NCI-H526 (cell line): ENCODE results near the gene ADAMTS16.
"Not testable (repeated sequence)": the region's sequence is repeated elsewhere in the genome, so short reads cannot be mapped to it uniquely, and the experiment has no call there.

Source experiments
- DNase-seq, 2 experiments: peaks; one replicate each; lab custom pipeline; 2025; lab: John Stamatoyannopoulos, UW

The ADAMTS16 gene

DNA sequence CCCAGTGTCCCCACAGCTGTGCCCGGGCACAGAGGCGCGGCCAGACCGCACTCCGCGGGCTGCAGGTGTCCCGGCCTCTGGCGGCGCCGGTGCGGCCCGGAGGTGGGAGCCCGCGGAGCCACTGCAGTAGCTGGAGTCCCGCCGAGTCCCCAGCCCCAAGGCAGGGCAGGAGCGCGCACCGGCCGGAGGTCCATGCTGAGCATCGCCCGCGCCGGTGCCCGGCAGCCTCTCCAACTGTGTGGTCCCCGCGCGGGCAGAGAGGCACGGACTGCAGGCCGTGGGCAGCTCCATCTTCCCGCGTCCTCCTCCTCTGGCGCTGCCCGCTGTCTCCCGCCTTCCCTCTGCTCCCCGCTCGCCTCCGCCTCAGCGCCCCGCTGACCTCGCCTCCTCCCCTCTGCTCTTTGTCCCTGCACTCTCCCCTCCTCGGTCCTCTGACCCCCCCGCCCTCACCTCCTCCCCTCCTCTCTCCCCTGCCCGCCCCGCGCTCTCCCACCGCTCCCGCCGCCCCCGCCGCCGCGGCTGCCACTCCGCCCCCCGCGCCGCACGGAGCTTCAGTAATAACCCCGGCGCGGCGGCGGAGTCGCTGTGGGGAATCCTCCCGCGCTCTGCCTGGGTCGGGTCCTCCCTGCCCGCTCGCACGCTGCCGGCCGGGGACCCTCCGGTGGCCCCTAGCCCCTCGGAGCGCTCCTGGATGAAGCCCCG is at the start of gene ADAMTS16:
ADAMTS16 (plus strand) TSS at position 554 of the 702 bp plus-strand sequence; CDS start at position 692, 138 bp downstream.
- peak in 1 of 2 experiments; percentile 79 for DNase-seq

- no peak for DNase-seq
These were observed 48.0 kb upstream of the ADAMTS16 start for GRCh38 chr5:5092149-5092548.

GRCh38 chr5:5100635-5101034 is 39.5 kb upstream of the ADAMTS16 start:
- DNase-seq = no peak

DNA sequence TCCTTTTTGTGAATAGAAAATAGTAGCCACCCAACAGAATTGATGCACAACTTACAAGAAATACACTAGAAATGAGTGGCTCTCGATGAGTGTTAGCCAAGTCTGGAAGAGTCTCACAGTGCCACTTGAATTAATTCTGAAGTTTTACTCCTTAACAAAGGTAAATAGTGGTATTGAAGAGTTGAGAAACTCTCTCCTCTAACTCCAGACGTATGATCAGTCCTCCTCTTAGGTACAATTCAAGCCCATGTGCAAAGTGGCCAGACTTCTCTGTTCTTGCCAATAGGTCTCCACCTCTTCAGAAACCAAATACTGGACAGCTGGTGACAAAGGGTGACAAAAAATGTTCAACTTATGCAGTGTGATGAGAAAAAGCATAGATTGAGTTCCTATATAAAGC is 38.5 kb upstream of the ADAMTS16 start:
- DNase-seq = no peak

DNA sequence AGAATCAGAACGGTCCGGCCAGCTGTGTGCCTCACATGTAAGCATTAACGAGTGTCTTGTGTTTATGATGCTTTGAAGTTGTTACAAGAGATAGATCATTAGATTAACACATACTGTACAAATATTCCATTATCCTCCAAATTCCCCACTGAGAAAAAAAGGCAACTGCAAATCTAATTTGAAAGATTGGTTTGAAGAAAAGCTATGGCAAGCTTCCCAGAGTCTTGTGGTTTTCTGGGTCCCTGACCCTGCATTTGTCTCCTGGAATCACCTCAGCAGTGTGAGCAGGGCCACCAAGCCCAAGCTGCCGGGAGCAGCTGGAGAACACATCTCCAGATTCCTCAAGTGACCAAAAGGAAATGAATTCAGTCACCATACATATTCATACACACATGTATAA is 36.9 kb upstream of the ADAMTS16 start:
- DNase-seq = no peak

DNA sequence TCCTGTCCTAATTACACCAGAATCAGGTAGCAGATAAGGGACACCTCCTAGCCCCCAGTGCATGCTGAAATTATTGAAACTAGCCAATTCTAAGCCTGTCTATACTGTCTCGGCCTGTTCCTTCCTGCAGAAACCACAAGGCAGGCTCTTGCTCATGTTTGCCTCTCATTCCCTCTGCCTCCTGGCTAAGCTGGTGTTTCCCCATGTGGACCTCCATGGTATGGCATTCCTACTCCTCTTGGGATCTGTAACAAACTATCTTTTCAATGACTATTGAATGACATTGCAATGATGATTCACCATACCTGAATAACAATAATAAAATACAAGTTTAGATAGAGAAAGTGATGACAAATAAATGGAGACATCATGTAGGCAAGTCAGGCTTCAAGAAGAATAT is 35.6 kb upstream of the ADAMTS16 start:
- no peak for DNase-seq

GRCh38 chr5:5105531-5105930 is 34.6 kb upstream of the ADAMTS16 start:
- DNase-seq = no peak

DNA sequence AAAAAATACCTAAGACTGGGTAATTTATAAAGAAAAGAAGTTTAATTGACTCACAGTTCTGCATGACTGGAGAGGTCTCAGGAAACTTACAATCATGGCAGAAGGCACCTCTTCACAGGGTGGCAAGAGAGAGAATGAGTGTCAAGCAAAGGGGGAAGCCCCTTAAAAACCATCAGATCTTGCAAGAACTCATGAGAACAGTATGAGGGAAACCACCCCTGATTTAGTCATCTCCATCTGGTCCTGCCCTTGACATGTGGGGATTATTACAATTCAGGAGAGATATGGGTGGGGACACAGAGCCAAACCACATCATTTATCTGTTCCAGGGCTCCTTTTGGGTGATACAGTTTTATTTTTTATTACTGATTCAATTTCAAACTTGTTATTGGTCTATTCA is 23.2 kb upstream of the ADAMTS16 start:
- DNase-seq = no peak

GRCh38 chr5:5122776-5123175 is 17.4 kb upstream of the ADAMTS16 start:
- no peak for DNase-seq

- DNase-seq = no peak
These were observed 15.9 kb upstream of the ADAMTS16 start for GRCh38 chr5:5124231-5124630.

- DNase-seq = no peak
These were observed 13.7 kb upstream of the ADAMTS16 start for GRCh38 chr5:5126444-5126843.

DNA sequence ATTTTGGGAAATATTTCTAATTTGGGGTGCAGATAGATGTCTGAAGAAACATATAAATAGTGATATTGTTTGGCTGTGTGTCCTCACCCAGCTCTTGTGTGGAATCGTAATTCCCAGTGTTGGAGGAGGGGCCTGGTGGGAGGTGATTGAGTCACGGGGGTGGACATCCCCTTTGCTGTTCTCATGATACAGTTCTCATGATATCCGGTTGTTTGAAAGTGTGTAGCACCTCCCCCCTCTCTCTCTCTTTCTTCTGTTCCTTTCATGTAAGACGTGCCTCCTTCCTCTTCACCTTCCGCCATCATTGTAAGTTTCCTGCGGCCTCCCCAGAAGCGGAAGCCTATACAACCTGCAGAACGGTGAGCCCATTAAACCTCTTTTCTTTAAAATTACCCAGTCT is 11.4 kb upstream of the ADAMTS16 start:
- DNase-seq = no peak

DNA sequence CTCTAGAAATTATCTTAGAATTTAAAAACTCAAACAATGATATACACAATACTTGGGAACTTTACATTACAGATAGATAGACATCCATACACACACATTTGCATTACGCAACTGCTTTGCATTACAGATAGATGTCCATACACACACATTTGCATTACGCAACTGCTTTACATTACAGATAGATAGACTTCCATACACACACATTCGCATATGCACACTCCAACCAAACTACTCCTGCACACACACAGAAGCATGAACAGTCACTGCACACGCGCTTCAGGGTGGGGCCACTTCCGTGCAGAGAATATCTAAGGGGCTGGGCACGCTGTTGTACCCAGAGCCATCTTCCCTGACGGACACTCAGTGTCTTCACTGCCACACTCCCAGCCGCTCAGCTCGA is 7.9 kb upstream of the ADAMTS16 start:
- DNase-seq = peak; percentile 95 to 98

GRCh38 chr5:5132693-5133295 is 7.3 kb upstream of the ADAMTS16 start:
- DNase-seq = no peak

- no peak for DNase-seq
These were observed 6.0 kb upstream of the ADAMTS16 start for GRCh38 chr5:5134107-5134506.

DNA sequence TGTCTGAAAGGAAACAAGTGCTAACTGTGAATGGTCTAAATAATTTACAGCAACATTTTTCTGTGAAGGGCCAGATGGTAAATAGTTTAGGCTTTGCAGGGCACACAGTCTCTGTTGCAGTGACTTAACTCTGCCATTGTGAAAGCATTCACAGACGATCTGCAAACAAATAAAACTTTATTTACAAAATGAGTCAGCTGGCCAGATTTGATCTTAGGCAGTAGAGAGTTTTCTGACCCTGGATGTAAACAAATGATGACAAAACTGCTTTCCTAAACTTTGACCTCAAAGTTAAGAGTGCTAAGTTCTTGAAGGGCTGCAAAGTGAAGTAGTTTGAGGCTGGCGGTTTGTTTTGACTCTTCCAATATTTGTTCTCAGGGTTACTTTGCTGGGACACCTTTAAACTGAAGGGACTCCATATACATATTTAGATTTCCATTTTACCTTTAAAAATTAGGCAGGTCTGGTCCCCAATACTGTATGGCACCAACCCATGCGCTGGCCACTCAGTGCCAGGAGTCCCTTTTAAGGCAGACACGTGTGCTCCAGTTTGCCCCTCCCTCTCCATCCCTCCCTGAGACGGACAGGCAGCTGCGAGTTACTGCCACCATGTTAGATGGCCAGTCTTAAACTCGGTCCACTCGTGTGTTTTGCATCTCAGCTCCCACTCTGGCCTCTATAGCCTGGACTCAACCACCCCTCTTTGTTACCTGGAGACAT is 4.0 kb upstream of the ADAMTS16 start:
- no peak for DNase-seq

DNA sequence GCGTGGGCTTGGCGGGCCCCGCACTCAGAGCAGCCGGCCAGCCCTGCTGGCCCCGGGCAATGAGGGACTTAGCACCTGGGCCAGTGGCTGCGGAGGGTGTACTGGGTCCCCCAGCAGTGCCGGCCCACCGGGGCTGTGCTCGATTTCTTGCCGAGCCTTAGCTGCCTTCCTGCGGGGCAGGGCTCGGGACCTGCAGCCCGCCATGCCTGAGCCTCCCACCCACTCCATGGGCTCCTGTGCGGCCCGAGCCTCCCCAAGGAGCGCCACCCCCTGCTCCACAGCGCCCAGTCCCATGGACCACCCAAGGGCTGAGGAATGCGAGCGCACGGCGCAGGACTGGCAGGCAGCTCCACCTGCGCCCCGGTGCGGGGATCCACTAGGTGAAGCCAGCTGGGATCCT is 2.3 kb upstream of the ADAMTS16 start:
- DNase-seq = not testable (repeated sequence)

GRCh38 chr5:5139336-5139776 is 774 bp upstream of the ADAMTS16 start:
- DNase-seq = no peak

DNA sequence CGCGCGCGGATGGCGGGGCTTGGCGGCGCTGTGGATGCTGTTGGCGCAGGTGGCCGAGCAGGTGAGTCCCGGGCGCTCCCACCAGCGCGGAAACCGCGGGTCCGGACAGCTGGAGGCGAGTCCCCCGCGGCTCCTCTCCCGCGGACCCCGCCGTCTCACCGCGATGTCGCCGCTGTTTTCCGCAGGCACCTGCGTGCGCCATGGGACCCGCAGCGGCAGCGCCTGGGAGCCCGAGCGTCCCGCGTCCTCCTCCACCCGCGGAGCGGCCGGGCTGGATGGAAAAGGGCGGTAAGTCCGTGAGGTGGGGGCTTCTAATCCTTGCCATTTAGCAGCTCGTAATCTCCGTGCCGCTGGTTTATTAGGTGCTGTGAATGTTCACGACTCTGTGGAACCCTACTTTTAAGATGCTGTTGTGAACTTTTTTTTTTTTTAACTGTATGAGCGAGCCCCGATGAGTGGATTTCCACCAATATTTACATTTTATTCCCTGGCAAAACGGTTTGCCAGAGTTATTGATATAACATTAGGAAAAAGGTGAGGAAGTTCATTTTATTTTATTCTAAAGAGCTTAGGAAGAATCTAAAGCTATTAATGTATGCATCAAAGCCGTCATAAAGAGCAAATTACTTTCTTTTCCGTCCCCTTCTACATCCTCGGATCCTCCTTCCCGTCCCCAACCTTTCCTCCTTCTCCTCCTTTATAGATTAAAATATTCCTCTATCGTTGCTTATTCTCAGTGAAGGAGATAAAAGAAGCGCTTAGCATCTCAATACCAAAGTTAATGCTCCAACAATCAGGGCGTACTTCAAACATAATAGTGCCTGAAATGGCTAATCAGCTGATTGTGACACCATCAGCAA is 579 bp downstream of the ADAMTS16 start:
- peak; percentile 22 to 78 for DNase-seq

DNA sequence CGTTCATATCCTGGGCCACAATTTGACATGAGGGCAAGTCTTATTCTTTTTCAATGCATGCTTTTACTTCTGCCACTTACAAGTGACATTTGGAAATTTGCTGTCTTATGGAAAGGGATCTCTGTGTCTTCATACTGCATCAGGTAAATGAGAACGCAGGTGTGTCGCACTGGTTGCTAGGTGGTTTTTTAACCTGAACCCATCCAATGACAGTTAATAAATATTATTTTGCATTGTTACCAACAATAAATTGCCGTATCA is 1.1 kb downstream of the ADAMTS16 start:
- DNase-seq = peak in 1 of 2 experiments; percentile 34

DNA sequence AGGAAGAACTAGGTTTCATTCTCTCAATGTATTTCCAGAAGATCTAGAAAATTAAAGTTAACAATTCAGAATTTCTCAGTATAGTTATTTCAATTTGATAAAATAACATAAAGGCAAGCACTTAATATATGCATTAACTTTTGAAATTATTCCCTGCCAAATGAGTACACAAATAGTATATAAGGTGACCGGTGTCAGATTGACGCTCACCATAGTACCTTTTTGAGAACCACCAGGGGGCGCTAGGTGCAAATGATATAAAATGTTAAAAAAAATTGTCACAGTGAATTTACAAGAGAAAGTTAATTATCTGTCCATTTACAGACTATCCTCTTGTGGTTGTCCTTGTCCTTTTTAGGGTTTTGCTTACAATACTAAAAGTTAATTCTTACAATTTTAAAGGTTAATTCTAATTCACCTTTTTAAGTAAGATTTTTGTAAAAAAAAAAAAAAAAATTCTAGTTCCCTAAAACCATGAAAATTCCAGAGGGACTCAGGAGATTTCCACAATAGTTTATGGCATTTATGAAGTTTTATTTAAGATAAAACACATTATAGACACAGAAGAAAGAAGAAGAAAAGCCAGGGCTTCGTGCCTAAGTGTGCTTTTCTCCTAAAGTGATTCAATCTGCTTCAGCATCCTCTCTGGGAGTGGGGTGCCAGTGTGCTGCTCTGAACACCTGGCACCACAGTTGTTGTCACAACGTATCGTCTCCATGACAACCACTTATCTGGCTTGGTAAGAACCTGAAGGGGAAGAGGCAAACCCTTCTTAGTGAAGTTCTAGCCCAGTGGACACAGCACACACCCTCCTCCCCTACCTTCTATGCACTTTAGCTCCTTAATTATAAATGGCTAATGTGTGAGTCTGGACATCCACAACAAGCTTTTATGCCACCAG is 1.7 kb downstream of the ADAMTS16 start:
- DNase-seq = peak; percentile 47 to 83
